A673 (cell line): ENCODE results near the gene CBX2. TPM values are rescaled to one million over a fixed set of nuclear protein-coding genes. Genes with fewer than 3 reads are reported as not detected.

Experiments
- BruUV-seq: library from RNA; stranded (reverse); fragments of 400-500 nt; replicated peaks from 2 replicates; lab custom pipeline; 2021; lab: Mats Ljungman, UMichigan
- CTCF ChIA-PET: fragments of 300-600 bp; sonication (Branson Sonifier 250); formaldehyde crosslinking; loops from one replicate; lab custom pipeline; 2022; ENCODE audit warnings: antibody characterized with exemption; lab: Charles Lee
- POLR2A ChIA-PET: fragments of 300-600 bp; sonication (Branson Sonifier 250); formaldehyde crosslinking; loops from one replicate; lab custom pipeline; 2022; ENCODE audit warnings: antibody characterized with exemption; ENCODE audit not compliant: low non-redundant PET; lab: Charles Lee
- DNase-seq: peaks from one replicate; pipeline ENCODE4 v3.0.0-alpha.2; 2015; ENCODE audit warnings: low spot score
- H3K27ac ChIP-seq: fragments of 200-600 bp; sonication (generic); 2 replicates; pipeline ENCODE4 v1.5.1; 2016; ENCODE audit warnings: mixed run types, low read depth, mild to moderate bottlenecking, mixed read lengths, antibody characterized with exemption, low read length; ENCODE audit not compliant: poor library complexity, severe bottlenecking
- H3K27me3 ChIP-seq: fragments of 200-600 bp; sonication (generic); replicated peaks from 2 replicates; pipeline ENCODE4 v1.6.1; 2017; ENCODE audit warnings: mixed run types, low read depth, mild to moderate bottlenecking, mixed read lengths, antibody characterized with exemption, low read length; ENCODE audit not compliant: insufficient read depth, poor library complexity
- H3K36me3 ChIP-seq: fragments of 200-600 bp; sonication (generic); 2 replicates; pipeline ENCODE4 v1.6.1; 2016; ENCODE audit warnings: mixed run types, mild to moderate bottlenecking, mixed read lengths, antibody characterized with exemption, low read length; ENCODE audit not compliant: insufficient read depth, poor library complexity, severe bottlenecking
- H3K4me1 ChIP-seq: fragments of 200-600 bp; sonication (generic); 2 replicates; pipeline ENCODE4 v1.6.1; 2017; ENCODE audit warnings: mixed run types, mild to moderate bottlenecking, mixed read lengths, antibody characterized with exemption, low read length; ENCODE audit not compliant: insufficient read depth, poor library complexity, severe bottlenecking
- H3K4me3 ChIP-seq: fragments of 200-600 bp; sonication (generic); 2 replicates; pipeline ENCODE4 v1.5.1; 2016; ENCODE audit warnings: low read depth, mixed run types, mild to moderate bottlenecking, mixed read lengths, low read length; ENCODE audit not compliant: poor library complexity, severe bottlenecking
- H3K9me3 ChIP-seq: fragments of 200-600 bp; sonication (generic); 2 replicates; pipeline ENCODE4 v1.6.1; 2016; ENCODE audit warnings: mixed run types, low read depth, mild to moderate bottlenecking, mixed read lengths, antibody characterized with exemption, low read length; ENCODE audit not compliant: poor library complexity, severe bottlenecking
- EZH2 ChIP-seq: fragments of 200-600 bp; sonication (generic); IDR thresholded peaks from 2 replicates; pipeline ENCODE4 v1.6.1; 2017; ENCODE audit warnings: borderline replicate concordance, low read depth, mild to moderate bottlenecking, mixed read lengths, antibody characterized with exemption, low read length; ENCODE audit not compliant: poor library complexity, severe bottlenecking
- intact Hi-C: fragments of 100-400 bp; cut with micrococcal nuclease; formaldehyde crosslinking; loops from one replicate; pipeline ENCODE4 v1.10.0; 2022; ENCODE audit not compliant: unreplicated experiment
- total RNA-seq: library from RNA; stranded (reverse); gene quantifications from 2 replicates; pipeline ENCODE4 v1.2.3, GENCODE V29; 2021
- TF ChIP-seq, protein P1 (sequence below): fragments of 300-800, 200-600 bp; sonication (generic); conservative IDR thresholded peaks from 2 replicates; pipeline ENCODE4 v1.5.1; 2017; ENCODE audit warnings: low read depth, mild to moderate bottlenecking, antibody characterized with exemption, low read length, moderate library complexity, mixed read lengths

The CBX2 gene
- total RNA-seq, 1 experiment from 2014 or later, result 59.5 TPM

DNA sequence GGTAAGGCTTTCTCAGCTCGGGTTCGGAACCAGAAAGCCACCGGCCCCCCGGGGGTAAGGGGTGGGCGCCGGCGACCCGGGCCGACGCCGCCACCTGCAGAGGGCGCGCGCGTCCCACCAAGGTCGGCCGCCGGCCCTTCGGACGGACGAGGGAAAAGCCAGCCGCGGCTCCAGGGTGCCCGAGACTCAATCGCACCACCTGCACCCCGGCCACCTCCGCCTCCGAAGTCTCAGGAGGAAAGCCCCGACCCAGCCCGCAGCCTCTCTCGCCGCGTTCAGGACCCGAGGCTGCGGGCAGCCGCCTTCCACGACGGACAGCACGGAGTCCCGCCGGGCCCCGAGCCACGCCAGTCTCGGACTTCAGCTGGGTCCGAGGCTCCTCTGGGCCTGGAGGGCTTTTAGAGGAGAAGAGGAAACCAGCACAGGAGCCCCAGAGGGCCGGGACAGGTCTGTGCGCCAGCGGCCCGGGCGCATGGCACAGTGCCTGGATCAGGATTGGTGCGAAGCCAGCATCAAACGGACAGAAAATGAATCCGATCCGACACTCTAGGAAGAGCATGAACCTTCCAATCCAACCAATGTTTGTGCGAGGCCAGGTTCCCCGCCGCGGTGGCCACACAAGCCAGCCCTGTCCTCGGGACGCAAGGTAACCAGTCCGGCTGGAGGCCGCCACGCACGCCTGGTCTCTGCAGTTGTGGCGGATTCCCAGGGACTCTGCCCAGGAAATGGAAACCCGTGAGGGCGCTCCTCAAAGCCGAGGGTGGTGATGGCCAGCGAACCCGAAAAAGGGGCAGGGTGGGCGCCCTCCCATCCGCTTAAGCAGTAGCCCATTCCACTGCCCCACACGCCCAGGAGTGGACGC, 12.2 kb downstream of the CBX2 start:
- Histone ChIP-seq H3K27ac (no peak overlapping the region), H3K4me3 (peak overlapping the region; percentile 21), H3K36me3 (peaks cover 15% of the 10 kb centered on the region), H3K4me1 (peaks cover 52% of the 10 kb centered on the region), H3K27me3 (peaks cover 22% of the 10 kb centered on the region), H3K9me3 (no peaks in the 10 kb centered on the region)
- intact Hi-C loops, result loop anchor here (5.0 kb wide), 3 partner anchors 47 to 202 kb away; partner anchors contain the start of gene CBX4
- peak; percentile 56 for DNase-seq
- TF ChIP-seq, protein P1, sequence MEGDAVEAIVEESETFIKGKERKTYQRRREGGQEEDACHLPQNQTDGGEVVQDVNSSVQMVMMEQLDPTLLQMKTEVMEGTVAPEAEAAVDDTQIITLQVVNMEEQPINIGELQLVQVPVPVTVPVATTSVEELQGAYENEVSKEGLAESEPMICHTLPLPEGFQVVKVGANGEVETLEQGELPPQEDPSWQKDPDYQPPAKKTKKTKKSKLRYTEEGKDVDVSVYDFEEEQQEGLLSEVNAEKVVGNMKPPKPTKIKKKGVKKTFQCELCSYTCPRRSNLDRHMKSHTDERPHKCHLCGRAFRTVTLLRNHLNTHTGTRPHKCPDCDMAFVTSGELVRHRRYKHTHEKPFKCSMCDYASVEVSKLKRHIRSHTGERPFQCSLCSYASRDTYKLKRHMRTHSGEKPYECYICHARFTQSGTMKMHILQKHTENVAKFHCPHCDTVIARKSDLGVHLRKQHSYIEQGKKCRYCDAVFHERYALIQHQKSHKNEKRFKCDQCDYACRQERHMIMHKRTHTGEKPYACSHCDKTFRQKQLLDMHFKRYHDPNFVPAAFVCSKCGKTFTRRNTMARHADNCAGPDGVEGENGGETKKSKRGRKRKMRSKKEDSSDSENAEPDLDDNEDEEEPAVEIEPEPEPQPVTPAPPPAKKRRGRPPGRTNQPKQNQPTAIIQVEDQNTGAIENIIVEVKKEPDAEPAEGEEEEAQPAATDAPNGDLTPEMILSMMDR, result peak; percentile 68
- TF ChIP-seq EZH2, result no peak
- ChIA-PET CTCF (interaction anchor here (0.6 to 2.0 kb wide), 5 partner anchors 12 to 293 kb away, joined by 3 to 6 read pairs (median 3); partner anchors contain the start of gene CBX2), POLR2A (no interaction called here)
- no TSS peak for BruUV-seq

DNA sequence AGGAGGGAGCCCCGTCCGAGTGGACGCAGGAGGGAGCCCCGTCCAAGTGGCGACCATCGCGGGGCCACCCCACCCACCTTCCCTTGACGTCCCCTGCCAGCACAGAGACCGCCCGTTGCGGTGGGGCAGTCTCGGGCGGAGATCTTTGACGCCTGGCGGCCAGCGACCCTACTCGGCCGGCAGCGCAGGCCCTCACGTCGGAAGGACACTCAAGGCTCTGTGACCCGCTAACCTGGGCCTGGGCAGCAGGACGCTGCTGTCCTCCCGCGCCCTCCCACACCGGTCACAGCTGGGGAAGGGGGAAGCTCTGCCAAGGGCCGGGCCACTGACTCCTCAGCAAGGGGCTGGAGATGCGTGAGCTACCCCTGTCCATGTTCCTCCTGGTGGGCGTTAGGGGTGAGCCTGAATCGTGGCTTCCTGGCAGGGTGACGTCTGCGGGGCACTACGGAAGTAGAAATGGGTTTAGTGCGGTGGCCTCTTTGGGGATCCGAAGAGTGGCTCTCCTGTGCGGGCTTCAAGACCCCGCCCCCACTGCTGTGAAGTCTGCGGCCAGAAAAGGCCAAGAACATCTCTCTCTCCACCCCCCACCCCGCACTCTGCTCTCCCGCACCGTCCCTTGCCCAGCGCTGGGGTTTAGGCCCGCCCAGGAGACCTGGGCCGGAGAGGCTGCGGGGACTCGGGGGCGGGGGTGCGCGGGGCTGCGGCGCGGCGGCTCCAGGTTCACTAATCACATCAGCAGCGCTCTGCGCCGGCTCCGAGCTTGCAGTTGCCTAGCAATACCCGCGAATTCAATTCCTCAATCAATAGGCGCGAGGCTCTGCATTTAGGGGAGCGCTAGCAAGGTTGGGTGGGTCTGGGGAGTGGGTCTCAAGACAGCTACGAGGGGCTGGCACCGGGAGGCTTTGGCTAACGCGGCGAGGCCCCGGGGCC, 13.1 kb downstream of the CBX2 start:
- intact Hi-C loops, result loop anchor here (5.0 kb wide), 3 partner anchors 46 to 201 kb away; partner anchors contain the start of gene CBX4
- BruUV-seq, result no TSS peak
- POLR2A ChIA-PET, result no interaction called here

More for the DNA sequence above, 13.1 kb downstream of the CBX2 start:
- peaks cover 22% of the 10 kb centered on the region for H3K27me3 ChIP-seq
- no peak overlapping the region for H3K27ac ChIP-seq
- CTCF ChIA-PET, result interaction anchor here (0.6 kb wide), 1 partner anchor 180 kb away, joined by 3 read pairs; no protein-coding TSS in a partner anchor
- H3K9me3 ChIP-seq, result no peaks in the 10 kb centered on the region
- peaks cover 52% of the 10 kb centered on the region for H3K4me1 ChIP-seq
- no peak for DNase-seq
- H3K4me3 ChIP-seq, result peak overlapping the region; percentile 24
- H3K36me3 ChIP-seq, result peaks cover 15% of the 10 kb centered on the region
- TF ChIP-seq, protein P1, result no peak
- TF ChIP-seq EZH2, result no peak
